Kidney epithelial cell (primary cell): ENCODE data around the gene PTPN12. TPM values are rescaled to one million over a fixed set of nuclear protein-coding genes. Genes with fewer than 3 reads are reported as not detected.

ENCODE experiments used
- DNase-seq: peaks from one replicate; pipeline ENCODE4 v3.0.0-alpha.2; 2010; ENCODE audit warnings: low read depth
- H3K27me3 ChIP-seq: 2 replicates; pipeline ENCODE4 v1.6.0; 2011; ENCODE audit warnings: low read length; ENCODE audit not compliant: control insufficient read depth, insufficient read depth
- H3K36me3 ChIP-seq: 2 replicates; pipeline ENCODE4 v1.5.1; 2011; ENCODE audit warnings: low read length; ENCODE audit not compliant: control insufficient read depth, insufficient read depth
- H3K4me3 ChIP-seq: 2 replicates; pipeline ENCODE4 v1.5.1; 2011; ENCODE audit warnings: low read depth, mild to moderate bottlenecking, control low read depth, low read length
- CTCF ChIP-seq: IDR thresholded peaks from 2 replicates; pipeline ENCODE4 v1.5.1; 2011; ENCODE audit warnings: mild to moderate bottlenecking, moderate library complexity, low read length, control low read depth, inconsistent platforms; ENCODE audit not compliant: insufficient read depth, poor library complexity, severe bottlenecking
- total RNA-seq: library from RNA; depleted of rRNA; stranded (reverse); fragments of >200 nt; gene quantifications from 2 replicates; pipeline ENCODE4 v1.2.3, GENCODE V29; 2015

Gene PTPN12
- total RNA-seq, 1 donor from 2014 or later: 57.7 TPM

GRCh38 chr7:77553123-77553522 is 16.0 kb downstream of the PTPN12 start:
- no peak for DNase-seq
- H3K27me3 ChIP-seq: no peaks in the 10 kb centered on the region
- H3K4me3 ChIP-seq: no peak overlapping the region
- no peak for TF ChIP-seq CTCF
- no peaks in the 10 kb centered on the region for H3K36me3 ChIP-seq

- no peak for TF ChIP-seq CTCF
- H3K36me3 ChIP-seq: no peaks in the 10 kb centered on the region
- no peak overlapping the region for H3K4me3 ChIP-seq
- no peak for DNase-seq
- H3K27me3 ChIP-seq: no peaks in the 10 kb centered on the region
Measured at GRCh38 chr7:77558284-77558967, 21.3 kb downstream of the PTPN12 start.

- Histone ChIP-seq H3K4me3 (no peak overlapping the region), H3K27me3 (no peaks in the 10 kb centered on the region), H3K36me3 (no peaks in the 10 kb centered on the region)
- TF ChIP-seq CTCF: no peak
- no peak for DNase-seq
Measured at GRCh38 chr7:77561352-77561751, 24.3 kb downstream of the PTPN12 start.

GRCh38 chr7:77563275-77563674 is 26.2 kb downstream of the PTPN12 start:
- no peak for DNase-seq
- no peaks in the 10 kb centered on the region for H3K27me3 ChIP-seq
- no peaks in the 10 kb centered on the region for H3K36me3 ChIP-seq
- no peak overlapping the region for H3K4me3 ChIP-seq
- no peak for TF ChIP-seq CTCF

- DNase-seq: no peak
- Histone ChIP-seq H3K36me3 (no peaks in the 10 kb centered on the region), H3K4me3 (no peak overlapping the region), H3K27me3 (no peaks in the 10 kb centered on the region)
- no peak for TF ChIP-seq CTCF
Measured at GRCh38 chr7:77565917-77566316, 28.8 kb downstream of the PTPN12 start.

- no peak for DNase-seq
- Histone ChIP-seq H3K36me3 (no peaks in the 10 kb centered on the region), H3K27me3 (no peaks in the 10 kb centered on the region), H3K4me3 (no peak overlapping the region)
- TF ChIP-seq CTCF: no peak
Measured at GRCh38 chr7:77566421-77566820, 29.3 kb downstream of the PTPN12 start.
